Measurements from ENCODE around the gene BPIFB4. TPM values are rescaled to one million over a fixed set of nuclear protein-coding genes. Genes with fewer than 3 reads are reported as not detected.
"Not testable (repeated sequence)": the region's sequence is repeated elsewhere in the genome, so short reads cannot be mapped to it uniquely, and the experiment has no call there.

The BPIFB4 gene
- polyA plus RNA-seq, 5 donors: not detected

DNA sequence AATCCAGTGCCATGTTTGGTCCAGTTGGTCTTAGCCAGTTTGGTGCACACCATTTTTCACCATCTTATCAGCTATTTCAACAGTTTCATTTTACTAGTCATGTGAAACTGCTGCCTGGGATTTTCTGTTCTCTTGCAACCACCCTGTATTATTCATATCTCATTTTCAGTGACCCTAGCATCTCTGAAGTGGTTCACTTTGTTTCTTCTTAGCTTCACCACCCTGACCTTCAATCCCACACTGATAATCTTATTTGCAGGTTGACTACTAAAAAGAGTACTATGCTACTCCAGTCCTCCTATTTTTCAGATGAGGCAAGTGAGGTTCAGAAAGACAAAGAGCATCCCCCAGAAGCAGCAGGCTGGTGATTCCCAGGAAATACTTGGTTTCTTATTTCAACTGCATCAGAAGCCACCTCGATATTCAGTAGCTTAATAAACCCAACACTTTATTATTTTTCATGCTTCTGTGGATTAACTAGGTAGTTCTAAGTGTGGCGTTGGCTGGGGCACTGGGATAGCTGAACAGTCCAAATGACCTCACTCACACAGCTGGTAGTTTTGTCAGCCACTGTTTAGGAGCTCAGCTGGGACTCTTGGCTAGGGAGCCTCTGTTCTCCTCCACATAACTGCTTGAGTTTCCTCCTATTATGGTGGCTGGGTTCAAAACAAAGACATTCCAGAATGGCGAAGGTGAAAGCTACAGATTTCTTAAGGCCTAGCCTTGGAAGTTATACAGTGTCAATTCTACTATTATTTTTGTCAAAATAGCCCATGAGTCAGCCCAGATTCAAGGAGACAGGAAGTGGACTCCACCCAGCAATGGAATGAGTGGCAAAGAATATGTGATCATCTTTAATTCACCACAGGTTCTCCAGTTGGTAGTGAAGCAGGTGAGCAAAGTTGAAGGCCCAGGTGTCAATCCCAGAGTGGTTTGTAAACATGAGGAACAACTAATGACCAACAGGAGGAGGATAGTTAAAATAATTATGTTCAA is 40.6 kb downstream of the BPIFB4 start:
- DNase-seq: no peak

GRCh38 chr20:33120934-33121333 is 41.5 kb downstream of the BPIFB4 start:
- no peak for DNase-seq

GRCh38 chr20:33122297-33122696 is 42.9 kb downstream of the BPIFB4 start:
- not testable (repeated sequence) for DNase-seq

DNA sequence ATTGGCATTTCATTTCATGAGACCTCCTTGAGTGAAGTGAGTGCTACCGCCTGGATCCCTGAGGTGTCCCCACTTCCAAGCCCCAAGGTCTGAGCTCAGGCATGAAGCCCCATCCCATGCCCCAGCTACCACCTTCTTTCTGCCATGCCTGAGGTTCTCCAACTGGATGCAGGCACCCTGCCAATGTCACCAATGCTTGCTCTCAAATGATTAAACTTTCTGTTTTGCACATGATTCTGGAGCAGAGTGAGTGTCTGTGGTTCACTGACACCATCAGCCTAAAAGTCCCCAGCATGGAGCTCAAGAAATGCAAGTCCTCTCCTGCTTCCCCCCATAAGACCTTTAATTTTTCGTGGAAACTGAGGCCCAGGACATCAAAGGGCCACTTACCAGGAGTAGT is 44.8 kb downstream of the BPIFB4 start:
- DNase-seq: no peak

- DNase-seq: no peak
Observed at GRCh38 chr20:33124994-33125393, 45.6 kb downstream of the BPIFB4 start.

- no peak for DNase-seq
Observed at GRCh38 chr20:33125983-33126382, 46.5 kb downstream of the BPIFB4 start.

DNA sequence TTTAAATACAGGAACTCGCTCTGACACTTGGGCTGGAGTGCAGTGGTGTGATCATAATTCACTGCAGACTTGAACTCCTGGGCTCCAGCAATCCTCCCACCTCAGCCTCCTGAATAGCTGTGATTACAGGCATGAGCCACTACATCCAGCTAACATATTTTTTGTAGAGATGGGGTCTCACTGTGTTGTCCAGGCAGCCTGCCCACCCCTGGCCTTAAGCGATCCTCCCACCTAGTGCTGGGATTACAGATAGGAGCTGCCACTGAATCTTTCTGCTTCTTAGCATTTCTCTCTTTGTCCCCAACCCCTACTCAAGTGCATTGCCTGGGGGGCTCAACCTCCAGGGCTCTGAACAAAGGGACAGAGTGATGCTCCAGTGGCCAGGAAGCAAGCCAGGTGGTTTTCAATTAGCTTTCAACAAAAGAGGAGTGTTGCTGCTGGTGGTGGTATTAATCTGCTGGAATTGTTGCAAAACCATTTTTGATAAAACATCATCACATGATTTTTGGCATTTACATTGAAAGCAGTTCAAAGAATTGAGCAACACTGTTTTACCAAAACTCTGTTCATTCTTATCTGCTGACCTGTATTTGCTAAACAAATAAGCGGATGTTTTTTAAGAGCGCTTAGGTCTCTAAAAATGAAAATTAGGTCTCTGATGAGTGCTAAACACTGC is 48.1 kb downstream of the BPIFB4 start:
- DNase-seq: no peak

GRCh38 chr20:33130568-33131061 is 51.2 kb downstream of the BPIFB4 start:
- DNase-seq: no peak

DNA sequence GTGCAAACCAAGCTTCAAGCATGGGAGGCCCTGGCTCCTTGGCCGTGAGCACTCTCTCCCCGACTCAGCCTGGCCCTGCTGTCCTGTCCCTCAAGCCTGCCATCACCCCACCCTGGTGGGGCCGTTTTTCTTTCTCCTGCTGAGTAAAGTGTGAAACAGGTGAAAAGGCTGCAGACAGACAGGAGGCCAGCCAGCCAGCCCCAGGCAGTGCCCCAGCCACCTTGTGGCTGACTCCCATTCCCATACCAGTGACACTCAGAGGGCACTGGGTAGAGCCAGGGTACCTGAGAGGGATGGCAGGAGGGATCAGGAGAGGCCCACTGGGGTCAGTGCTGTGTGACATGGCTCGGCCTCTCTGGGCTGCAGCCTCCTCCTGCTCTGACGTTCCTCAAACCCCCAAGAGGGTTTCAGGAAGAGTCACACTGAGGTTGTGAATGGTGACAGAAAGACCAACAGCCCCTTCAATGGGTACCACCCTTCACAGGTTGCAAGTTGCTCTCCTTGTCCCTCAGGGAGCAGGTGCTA is 52.6 kb downstream of the BPIFB4 start:
- no peak for DNase-seq

DNA sequence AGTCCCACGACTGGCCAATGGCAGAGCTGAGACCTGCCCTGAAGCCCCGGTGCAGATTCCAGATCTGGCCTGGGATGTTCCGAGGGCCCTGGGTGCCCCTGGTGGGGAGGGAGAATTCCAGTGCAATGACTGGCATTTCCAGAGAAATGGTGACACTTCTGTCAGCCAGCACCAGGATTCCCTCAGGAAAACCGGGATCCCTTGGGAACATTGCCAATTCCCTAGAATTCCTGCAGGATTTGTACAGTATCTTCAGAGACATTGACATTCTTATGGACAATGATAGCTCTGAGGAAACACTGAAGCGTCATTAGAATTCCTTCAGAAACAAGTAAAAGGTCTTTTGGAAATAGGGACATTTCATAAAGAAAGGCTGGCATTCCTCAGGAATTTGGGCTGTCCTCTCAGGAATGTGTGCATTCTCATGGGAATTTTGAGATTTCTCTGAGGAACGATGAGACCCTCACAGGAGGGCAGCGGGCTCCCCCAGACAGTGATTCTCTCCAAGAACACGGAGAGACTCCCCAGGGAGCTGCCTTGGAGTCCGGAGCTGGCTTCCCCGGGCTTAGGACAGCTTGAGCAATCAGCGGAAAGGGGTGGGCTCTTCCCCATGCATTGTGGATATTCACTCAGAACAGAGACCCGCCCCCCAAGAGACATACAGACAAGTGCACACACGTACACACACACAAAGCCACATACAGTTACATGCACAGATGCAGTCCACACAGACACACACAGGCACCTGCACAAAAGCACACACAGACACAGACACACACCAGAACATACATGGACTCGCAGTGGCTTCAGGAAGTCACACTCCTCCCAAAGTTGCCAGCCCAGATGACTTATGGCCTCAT is 53.3 kb downstream of the BPIFB4 start:
- DNase-seq: no peak

GRCh38 chr20:33133373-33133941 is 54.0 kb downstream of the BPIFB4 start:
- DNase-seq: no peak

- no peak for DNase-seq
Observed at GRCh38 chr20:33137195-33137594, 57.8 kb downstream of the BPIFB4 start.

- no peak for DNase-seq
Observed at GRCh38 chr20:33139467-33139866, 60.0 kb downstream of the BPIFB4 start.

DNA sequence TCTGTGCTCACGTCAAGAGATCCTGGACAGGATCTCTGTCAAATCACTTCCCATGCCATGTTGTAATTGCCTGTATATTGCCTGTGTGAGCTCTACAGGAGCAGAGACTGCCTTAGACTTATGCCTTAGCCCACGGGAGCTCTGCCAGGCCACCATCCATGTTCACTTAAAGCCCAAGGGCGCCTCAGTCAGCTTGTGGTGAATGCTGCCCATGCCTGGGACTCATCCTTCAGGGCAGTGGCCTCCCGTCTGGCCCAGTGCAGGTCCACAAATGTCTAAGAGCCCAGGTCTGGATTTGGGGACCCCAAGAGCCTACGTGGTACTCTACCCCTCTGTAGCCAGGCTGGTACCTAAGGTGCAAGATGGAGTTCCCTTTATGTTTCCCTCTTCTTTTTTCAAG is 66.1 kb downstream of the BPIFB4 start:
- no peak for DNase-seq

- DNase-seq: no peak
Observed at GRCh38 chr20:33147299-33147698, 67.9 kb downstream of the BPIFB4 start.

DNA sequence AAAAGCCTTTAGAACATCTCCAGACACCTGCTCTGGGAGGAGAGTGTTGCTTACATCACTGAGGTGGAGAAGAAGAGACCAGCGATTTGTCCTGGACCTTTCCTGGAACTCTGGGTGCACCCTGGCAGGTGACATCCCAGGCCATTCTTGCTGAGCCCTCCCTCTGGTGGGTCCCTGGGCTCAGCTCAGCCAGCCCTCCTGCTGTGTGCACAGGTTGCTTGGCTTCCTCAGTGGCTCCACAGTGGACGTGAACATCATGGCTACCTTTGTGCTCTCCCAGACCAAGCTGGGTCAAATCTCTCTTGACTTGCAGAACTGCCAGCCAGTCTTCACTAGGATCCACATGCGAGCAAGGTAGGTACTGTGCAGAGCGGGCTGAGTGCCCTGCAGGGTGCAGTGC is 68.6 kb downstream of the BPIFB4 start:
- DNase-seq: no peak

- DNase-seq: no peak
Observed at GRCh38 chr20:33154252-33154651, 74.8 kb downstream of the BPIFB4 start.

GRCh38 chr20:33158637-33159385 is 79.4 kb downstream of the BPIFB4 start:
- no peak for DNase-seq

DNA sequence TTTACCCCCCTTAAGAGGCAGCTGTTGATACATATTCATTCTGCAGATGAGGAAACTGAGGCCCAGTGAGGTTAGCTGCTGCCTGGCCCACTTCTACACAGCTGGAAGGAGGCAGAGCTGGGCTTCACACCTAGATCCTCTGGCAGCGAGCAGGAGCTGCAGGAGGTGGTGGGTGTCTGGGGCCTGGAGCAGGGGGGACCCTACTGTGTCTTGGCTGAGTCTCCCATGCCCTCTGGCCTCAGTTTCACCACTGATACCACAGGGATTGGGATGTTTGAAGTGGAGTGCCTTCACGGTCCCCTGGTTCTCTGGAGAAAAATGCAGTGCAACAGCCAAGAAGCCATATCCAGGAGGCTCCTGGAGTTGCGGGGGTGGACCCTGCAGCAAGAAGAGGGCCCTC is 80.3 kb downstream of the BPIFB4 start:
- DNase-seq: no peak

DNA sequence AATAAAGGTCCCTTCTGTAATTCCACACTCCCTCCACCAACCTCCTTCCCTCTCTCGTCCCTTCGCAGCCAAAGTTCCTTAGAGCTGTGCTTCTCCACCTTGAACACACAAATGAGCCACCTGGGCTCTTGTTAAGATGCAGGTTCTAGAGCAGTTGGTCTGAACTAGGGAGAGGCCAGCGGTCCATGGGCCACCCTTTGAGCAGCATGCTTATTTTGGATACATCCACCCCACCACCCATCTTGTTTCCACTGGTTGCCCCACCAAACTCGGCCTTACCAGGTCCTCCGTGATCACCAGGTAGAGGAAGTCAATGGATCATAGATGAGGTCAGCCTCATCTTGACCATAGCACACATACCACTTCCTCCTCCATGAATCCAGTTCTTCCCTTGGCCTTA is 81.2 kb downstream of the BPIFB4 start:
- no peak for DNase-seq
